HG03095 (cell line): ENCODE measurements around the gene GC.
"Not testable (repeated sequence)": the region's sequence is repeated elsewhere in the genome, so short reads cannot be mapped to it uniquely, and the experiment has no call there.

ENCODE experiments used
- ATAC-seq: cut with Tn5 transposase; IDR thresholded peaks from one replicate; pipeline ENCODE4 v1.9.1; 2021; ENCODE audit warnings: moderate library complexity; ENCODE audit not compliant: unreplicated experiment

Gene GC

DNA sequence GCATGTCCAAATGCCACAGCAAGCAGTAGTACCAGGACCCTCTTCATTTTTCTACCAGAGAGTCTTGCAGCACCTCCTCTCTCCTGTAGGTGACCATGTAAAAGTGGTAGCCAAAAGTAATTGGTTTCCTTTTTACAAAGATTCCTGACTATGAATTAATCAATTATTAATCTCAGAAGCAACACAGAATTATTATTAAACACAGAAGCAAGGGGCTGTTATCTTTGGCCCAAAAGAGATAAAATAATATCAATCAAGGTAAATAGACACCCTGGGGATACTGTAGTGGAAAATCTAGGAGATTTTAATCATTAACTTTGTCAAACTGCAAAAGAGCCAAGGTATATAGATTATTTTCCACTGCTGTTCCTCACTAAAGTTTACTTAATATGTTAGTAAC lies at the start of gene GC:
Gene GC (minus strand): TSS at position 108 of the 400 bp plus-strand sequence. CDS start 61 bp downstream, at position 47.
- ATAC-seq, result no peak

DNA sequence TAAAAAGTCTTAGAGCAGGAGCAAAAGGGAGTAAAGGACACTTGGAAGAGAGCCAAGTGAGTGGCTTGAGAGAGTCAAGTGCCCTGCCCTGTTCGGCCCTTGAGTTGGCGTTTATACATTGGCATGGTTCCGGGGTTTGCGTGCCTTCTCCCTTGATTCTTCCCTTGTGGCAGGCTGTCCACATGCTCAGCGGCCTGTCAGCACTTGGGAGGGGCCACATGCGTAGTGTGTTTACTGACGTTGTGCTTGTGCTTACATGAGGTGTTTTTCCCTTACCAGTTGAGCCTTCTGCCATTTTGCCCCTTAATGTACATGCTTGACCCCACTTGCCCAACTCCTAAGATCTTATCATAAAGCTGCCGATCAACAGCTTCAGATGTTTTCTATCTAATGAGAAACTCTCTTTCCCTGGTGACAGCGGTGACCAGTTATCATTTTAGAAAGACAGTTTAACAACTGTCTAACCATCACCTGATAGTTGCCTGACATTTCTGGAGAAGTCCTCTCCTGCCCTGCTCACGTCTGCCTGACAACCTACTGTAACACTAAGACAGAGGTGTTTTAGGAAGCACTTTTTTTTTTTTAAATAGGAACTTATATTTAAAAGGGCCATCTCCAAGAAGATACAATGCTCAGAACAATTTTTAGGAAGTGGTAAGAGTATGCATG lies 49.5 kb upstream of the GC start:
- ATAC-seq, result no peak

- ATAC-seq, result no peak
Measured at GRCh38 chr4:71832049-71832448, 48.2 kb upstream of the GC start.

- ATAC-seq, result no peak
Measured at GRCh38 chr4:71830497-71831190, 46.8 kb upstream of the GC start.

DNA sequence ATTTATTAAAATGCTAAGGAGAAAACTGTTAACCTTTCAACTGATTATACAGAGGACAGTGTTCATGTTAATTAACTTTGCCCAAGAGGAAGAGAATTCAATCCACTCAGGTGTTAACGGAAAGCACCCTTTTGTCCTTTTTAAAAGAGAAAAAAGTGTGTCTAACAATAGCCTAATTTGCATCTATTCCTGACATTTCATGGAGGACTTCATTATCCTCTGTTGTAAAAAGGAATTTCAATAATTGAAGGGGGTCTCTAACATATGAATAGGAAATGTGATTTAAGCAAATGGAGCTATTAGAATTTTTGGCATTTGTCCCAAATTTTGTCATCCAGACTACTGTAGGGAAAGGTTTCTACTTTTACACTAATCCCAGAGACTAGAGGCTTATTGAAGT lies 44.6 kb upstream of the GC start:
- no peak for ATAC-seq

DNA sequence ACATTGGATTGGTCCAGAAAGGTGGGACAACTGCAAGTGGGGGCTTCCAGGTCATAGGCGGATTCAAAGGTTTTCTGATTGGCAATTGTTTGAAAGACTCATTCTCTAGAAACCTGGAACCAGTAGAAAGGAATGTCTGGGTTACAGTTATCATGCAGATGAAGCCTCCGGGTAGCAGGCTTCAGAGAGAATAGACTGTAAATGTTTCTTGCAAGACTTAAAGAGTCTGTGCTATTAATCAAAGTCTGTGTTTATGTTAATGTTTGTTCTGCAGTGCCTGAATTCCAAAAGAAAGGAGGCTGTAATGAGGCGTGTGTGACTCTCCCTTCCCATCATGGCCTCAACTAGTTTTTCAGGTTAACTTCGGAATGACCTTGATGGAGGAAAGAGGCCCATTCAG lies 43.9 kb upstream of the GC start:
- ATAC-seq, result no peak

- no peak for ATAC-seq
Measured at GRCh38 chr4:71816676-71817303, 32.9 kb upstream of the GC start.

DNA sequence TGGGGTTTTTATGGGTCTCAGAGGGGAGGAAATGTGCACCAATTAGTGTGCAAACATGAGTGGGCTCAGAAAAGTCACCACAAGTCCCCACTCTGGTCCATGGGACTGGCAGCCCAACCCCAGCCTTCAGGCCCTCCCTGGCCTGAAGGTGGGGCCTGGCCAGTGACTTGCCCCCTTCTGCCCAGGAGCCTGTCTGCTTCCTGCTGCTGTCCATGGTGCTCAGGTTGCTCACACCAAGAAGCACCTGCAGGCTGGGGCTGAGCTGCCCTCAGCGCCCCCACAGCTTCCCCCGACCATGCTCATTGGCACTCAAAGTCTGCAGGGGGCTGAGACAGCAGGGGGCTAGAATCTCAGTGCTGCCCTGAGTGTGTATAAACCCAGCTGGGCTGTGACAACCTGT lies 30.6 kb upstream of the GC start:
- no peak for ATAC-seq

DNA sequence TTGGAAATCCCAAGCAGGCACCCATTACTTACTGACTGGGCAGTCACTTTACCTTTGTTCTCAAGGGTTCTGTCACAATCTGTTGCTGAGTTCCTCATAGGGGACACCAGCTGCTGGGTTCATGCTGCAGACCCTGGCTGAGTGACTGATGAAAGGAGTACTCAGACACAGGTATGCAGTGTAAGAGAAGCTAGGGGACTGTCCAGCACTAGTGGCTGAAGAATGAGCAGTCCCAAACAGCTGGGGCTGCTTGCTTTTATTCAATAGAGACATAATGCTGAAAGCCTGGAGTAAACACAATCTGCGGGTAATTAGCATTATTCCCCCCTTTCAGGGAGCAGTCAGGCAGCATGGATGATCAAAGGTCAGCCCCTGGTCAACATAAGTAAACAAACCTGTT lies 25.9 kb upstream of the GC start:
- not testable (repeated sequence) for ATAC-seq

- ATAC-seq, result no peak
Measured at GRCh38 chr4:71807469-71807868, 23.6 kb upstream of the GC start.

DNA sequence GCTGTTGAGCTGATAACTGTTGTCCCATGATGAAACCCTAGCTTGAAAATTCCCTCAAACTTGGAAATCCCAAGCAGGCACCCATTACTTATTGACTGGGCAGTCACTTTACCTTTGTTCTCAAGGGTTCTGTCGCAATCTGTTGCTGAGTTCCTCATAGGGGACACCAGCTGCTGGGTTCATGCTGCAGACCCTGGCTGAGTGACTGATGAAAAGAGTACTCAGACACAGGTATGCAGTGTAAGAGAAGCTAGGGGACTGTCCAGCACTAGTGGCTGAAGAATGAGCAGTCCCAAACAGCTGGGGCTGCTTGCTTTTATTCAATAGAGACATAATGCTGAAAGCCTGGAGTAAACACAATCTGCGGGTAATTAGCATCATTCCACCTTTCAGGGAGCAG lies 21.4 kb upstream of the GC start:
- not testable (repeated sequence) for ATAC-seq

- not testable (repeated sequence) for ATAC-seq
Measured at GRCh38 chr4:71804017-71804697, 20.3 kb upstream of the GC start.

GRCh38 chr4:71785959-71786358 lies 2.1 kb upstream of the GC start:
- ATAC-seq, result no peak

- no peak for ATAC-seq
Measured at GRCh38 chr4:71784569-71785197, 804 bp upstream of the GC start.

GRCh38 chr4:71777891-71778290 lies 6.0 kb downstream of the GC start:
- ATAC-seq, result no peak

DNA sequence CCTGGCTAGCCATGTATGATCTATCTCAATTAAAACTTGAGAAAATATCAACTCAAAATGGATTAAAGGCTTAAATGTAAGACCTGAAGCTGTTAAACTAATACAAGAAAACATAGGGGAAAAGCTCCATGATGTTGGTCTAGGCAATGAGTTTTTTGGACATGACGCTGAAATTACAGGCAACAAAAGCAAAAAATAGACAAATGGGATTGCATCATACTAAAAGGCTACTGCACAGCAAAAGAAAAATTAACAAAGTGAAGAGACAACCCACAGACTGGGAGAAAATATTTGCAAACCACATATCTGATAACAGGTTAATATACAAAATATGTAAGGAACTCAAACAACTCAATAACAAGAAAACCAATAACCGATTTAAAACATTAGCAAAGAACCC lies 8.4 kb downstream of the GC start:
- no peak for ATAC-seq

- ATAC-seq, result no peak
Measured at GRCh38 chr4:71774136-71774535, 9.7 kb downstream of the GC start.

DNA sequence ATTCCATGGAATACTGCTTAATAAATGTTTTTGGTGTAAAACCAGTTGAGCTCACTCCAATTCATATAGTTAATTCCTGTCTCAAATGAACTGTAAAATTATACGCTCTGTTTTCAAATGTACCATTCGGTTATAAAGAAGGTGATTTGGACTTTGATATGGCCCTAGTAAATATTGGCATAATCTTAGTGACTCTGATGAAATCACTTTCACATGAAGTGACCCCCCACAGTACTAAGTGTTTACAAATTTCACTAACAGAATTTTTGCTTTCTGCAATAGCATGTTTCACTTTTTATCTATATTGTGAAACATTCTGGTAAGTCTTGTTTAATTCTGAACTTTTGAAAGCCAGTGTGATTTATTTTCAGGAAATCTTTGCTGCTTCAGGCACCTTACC lies 10.9 kb downstream of the GC start:
- no peak for ATAC-seq

DNA sequence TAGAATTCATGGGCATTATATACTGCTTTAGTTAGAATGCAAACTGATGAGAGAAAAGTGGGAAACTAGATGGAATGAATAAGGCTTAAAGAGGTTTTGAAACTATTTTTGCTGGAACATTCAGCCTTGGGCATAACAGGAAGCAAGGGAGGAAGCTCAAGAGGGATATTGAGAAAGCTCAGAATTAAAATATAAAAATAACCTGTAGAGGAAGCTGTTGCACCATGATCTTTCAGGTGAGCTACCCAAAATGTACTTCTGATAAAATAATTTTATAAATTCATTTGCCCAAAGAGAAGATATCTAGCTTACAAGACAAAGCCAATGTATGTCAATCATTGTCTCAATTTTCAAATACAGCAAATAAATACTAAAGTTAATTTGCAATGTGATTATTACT lies 11.3 kb downstream of the GC start:
- no peak for ATAC-seq

- no peak for ATAC-seq
Measured at GRCh38 chr4:71771613-71772012, 12.3 kb downstream of the GC start.

DNA sequence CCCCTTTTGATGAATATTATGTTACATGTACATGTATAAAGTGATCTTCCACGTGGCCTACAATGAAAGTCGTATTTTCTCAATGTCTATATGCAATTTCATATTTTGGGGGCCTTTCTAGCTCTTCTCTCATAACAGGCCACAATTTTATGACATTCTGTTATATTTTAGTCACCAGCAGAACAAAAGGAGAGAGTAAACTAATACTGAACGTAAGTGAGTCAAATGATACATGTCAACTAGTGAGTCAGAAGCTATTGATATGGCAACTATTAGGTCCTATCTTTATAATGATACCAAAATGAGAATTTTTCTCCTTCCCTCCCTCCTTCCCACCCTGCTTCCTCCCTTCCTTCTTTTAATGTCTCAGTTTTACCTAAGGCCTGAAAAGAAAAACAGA lies 14.4 kb downstream of the GC start:
- ATAC-seq, result no peak
